ENCODE results near the gene EXD1.

GRCh38 chr15:41219381-41219780 lies 11.2 kb downstream of the EXD1 start:
- TF ChIP-seq CTCF (IDR thresholded peaks at IDR 0.05), result no peak
- no peak for TF ChIP-seq POLR2A (IDR thresholded peaks at IDR 0.05)

Data from esophagus squamous epithelium (tissue), 4 donors.